Ammon's horn (tissue), 1 donor: ENCODE results near the gene SCN7A.
"Not testable (repeated sequence)": the region's sequence is repeated elsewhere in the genome, so short reads cannot be mapped to it uniquely, and the experiment has no call there.

Experiments
- DNase-seq: peaks from one replicate; pipeline ENCODE4 v3.0.0-alpha.2; 2016; ENCODE audit warnings: low spot score

SCN7A gene

GRCh38 chr2:166454006-166454595 lies 39.9 kb downstream of the SCN7A start:
- no peak for DNase-seq

- DNase-seq = no peak
Observed at GRCh38 chr2:166451468-166451867, 42.6 kb downstream of the SCN7A start.

DNA sequence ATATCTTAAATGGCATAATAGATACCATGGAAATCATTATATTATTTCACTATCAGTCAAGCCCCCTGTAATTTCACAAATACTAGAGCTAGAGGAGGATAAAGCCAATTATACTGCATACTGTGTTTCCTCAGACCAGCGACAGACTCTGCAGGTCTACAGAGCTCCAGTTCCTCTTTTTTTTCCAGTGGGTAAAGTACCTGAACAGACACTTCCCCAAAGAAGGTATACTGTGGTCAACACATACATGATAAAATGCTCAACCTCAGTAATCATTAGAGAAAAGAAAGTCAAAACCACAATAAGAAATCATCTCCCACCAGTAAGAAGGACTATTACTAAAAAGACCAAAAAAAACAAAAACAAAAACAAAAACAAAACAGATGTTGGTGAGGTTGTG lies 44.6 kb downstream of the SCN7A start:
- DNase-seq = no peak

- no peak for DNase-seq
Observed at GRCh38 chr2:166448106-166448505, 45.9 kb downstream of the SCN7A start.

DNA sequence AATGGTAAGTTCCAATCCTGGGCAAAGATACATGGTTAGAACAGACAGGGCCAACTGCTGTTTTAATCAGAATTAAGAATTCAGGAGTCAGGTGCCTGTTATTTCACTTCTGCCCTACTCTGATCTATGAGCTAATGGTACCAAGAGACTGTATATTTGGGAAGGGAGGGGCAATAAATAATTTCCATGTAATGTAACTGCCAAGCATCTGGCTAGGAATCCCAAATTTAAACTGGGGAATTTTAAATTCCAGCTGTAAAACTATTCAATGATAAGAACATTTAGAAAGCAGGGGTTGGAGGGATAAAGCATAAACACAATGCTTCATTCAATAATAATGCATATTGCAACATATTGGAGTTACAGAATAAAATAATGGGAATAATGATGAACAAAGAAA lies 49.7 kb downstream of the SCN7A start:
- DNase-seq = no peak

- no peak for DNase-seq
Observed at GRCh38 chr2:166440313-166440712, 53.7 kb downstream of the SCN7A start.

DNA sequence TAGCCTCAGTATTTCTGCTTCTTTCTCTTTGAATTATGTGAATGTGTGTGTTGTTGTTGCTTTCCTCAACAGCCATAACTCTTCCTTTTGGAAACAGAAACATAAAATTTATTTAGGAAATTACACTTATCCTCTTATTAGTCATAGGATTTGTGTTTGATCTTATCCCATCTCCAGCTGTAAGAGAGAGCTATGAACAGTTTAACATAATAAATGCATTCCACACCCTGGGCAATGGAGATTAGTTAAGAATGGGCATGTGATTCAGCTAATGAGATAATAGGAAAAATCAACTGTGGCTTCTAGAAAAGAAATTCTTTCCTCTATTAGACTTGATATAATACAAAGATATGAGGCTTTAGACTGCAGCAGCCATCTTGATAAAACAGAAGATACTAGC lies 55.0 kb downstream of the SCN7A start:
- DNase-seq = no peak

GRCh38 chr2:166436976-166437375 lies 57.1 kb downstream of the SCN7A start:
- no peak for DNase-seq

DNA sequence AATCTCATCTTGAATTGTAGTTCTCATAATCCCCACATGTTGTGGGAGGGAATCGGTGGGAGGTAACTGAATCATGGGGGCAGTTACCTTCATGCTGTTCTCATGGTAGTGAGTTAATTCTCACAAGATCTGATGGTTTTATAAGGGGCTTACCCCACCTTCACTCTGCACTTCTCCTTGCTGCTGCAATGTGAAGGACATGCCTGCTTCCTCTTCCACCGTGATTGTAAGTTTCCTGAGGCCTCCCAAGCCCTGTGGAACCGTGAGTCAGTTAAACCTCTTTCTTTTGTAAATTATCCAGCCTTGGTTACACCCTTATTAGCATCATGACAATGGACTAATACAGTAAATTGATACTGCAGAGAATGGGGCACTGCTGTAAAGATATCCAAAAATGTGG lies 57.9 kb downstream of the SCN7A start:
- no peak for DNase-seq

- DNase-seq = no peak
Observed at GRCh38 chr2:166434491-166434890, 59.6 kb downstream of the SCN7A start.

GRCh38 chr2:166433457-166433856 lies 60.6 kb downstream of the SCN7A start:
- DNase-seq = no peak

DNA sequence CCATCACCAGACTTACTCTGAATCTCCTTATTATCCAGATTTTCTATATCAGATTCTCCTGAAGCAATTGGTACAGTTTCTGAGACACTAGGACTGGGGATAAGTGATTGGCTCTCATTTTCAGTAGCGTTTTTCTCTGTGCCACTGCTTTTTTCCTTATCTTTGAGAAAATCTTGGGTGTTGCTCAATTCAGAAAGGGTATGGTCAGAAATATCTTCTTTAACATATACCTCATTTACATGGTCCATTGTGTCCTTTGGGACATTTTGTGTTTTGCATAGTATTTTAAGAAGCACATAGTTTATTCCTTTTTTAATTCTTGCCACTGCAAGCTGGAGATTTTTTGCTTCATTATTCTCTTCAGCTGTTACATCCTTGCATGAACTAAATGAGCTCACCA lies 61.7 kb downstream of the SCN7A start:
- no peak for DNase-seq

DNA sequence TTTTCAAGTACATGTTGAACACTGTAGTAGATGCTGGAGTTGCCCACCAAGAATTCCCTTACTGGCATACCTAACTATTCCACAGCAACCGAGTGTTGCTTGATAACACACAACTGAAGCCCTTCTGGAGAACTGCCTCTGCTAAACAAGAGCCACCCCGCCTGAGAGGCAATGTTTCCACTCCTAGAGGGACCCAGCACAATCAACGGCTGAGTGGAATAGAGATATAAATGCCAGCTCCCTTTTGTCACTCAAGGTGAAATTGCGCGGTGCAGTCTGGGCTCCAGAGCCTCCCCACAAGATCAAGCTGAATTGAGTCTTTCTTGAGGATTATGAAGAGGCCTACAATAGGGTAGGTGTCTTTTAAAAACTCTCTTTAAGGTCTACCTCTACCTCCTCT lies 69.2 kb downstream of the SCN7A start:
- DNase-seq = no peak

DNA sequence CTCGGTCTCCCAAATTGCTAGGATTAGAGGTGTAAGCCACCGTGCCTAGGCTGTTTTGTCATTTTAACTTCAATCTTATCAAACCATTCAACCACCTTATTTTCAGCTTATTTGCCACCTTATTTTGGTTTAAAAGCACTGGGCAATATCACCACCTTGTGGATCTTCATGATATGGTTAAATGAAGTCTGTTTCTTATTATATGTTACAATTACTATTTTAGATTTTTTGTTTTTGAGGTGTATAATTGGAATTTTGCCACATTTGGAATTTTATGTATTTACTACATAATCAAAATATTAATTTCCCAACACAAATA lies 74.5 kb downstream of the SCN7A start:
- peak; percentile 13 for DNase-seq

- DNase-seq = no peak
Observed at GRCh38 chr2:166418853-166419615, 75.0 kb downstream of the SCN7A start.

DNA sequence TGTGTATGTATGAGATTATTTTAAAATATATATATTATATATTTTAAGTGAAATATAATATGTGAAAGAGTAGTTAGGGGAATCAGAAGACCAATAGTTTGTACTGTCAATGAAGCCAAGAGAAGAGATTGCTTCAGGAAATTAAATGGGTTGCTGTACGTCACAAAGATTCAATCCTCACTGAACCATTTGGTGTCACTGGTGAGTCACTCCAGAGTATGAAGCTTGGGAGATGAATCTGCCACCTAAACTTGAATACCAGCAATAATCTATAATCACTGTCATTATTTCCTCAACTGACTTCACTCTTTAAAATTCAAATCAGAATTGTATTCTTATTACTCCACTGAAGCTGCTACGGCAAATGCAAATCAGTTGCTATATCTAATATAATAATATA lies 76.4 kb downstream of the SCN7A start:
- DNase-seq = peak; percentile 36

- DNase-seq = no peak
Observed at GRCh38 chr2:166413255-166413654, 80.8 kb downstream of the SCN7A start.

GRCh38 chr2:166411473-166412230 lies 82.4 kb downstream of the SCN7A start:
- DNase-seq = no peak

DNA sequence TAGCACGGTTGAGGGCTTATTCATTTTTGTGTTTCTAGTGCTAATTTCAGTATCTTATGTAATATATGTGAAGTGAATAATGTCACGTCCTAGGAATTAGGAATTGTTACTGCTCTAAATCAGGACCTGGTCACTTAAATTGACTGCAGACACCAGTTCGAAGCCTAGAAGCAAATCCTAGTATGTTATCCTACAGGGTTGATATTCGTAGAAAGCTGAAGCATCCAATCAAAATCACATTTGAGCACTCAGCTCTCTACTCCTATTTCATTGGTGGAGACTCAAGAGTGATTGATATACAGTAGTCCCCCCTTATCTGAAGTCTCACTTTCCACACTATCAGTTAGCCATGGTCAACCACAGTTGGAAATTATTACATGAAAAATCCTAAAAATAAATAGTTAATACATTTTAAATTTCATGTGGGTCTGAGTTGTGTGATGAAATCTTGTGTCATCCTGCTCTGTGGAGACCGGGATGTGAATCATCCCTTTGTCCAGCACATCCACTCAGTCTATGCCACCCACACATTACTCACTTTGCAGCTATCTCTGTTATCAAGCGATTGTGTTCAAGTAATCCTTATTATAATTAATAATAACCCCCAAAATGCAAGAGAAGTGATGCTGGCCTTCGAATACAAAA lies 83.1 kb downstream of the SCN7A start:
- DNase-seq = no peak

- not testable (repeated sequence) for DNase-seq
Observed at GRCh38 chr2:166407746-166408145, 86.3 kb downstream of the SCN7A start.

DNA sequence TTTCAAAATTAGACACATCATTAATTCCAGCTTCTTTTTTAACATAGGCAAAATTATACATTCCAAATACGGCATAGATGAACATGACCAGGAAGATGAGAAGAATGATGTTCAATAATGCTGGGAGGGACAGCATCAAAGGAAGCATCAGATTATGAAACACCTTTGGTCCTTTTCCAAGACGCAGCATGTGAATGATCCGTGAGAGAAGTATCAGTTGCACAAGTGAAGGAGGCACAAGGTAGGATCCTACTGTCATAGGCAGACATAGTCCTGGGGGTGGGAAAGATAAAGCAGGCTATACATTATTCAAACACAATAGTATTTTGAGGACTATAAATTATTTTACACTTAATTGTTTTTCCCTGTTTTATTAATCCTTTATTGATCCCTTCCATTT lies 87.7 kb downstream of the SCN7A start:
- DNase-seq = no peak

GRCh38 chr2:166405569-166405926 lies 88.5 kb downstream of the SCN7A start:
- no peak for DNase-seq
